Inflammatory macrophage (primary cell): ENCODE measurements around the gene NPLOC4.
"Not testable (repeated sequence)": the region's sequence is repeated elsewhere in the genome, so short reads cannot be mapped to it uniquely, and the experiment has no call there.

ENCODE experiments used
- DNase-seq, 2 donors: peaks; one replicate each; pipeline ENCODE4 v3.0.0-alpha.2; 2020 to 2022

NPLOC4 gene

GRCh38 chr17:81631482-81631881, 5.4 kb downstream of the NPLOC4 start:
- no peak for DNase-seq

GRCh38 chr17:81630274-81630673, 6.6 kb downstream of the NPLOC4 start:
- no peak for DNase-seq

GRCh38 chr17:81621494-81622130, 15.3 kb downstream of the NPLOC4 start:
- DNase-seq: no peak

GRCh38 chr17:81618307-81618706, 18.6 kb downstream of the NPLOC4 start:
- DNase-seq: not testable (repeated sequence)

GRCh38 chr17:81616877-81617276, 20.0 kb downstream of the NPLOC4 start:
- DNase-seq: no peak

- no peak for DNase-seq
Observed at GRCh38 chr17:81615401-81615930, 21.4 kb downstream of the NPLOC4 start.

- DNase-seq: no peak
Observed at GRCh38 chr17:81612172-81612970, 24.5 kb downstream of the NPLOC4 start.

GRCh38 chr17:81609541-81610311, 27.2 kb downstream of the NPLOC4 start:
- DNase-seq: peak in 1 of 2 donors; percentile 21

- DNase-seq: no peak
Observed at GRCh38 chr17:81608605-81609004, 28.3 kb downstream of the NPLOC4 start.

- no peak for DNase-seq
Observed at GRCh38 chr17:81608082-81608481, 28.8 kb downstream of the NPLOC4 start.

GRCh38 chr17:81607431-81607830, 29.5 kb downstream of the NPLOC4 start:
- no peak for DNase-seq

GRCh38 chr17:81603846-81604610, 32.9 kb downstream of the NPLOC4 start:
- DNase-seq: no peak

GRCh38 chr17:81601525-81602120, 35.3 kb downstream of the NPLOC4 start:
- DNase-seq: peak; percentile 68 to 69

GRCh38 chr17:81599719-81600486, 37.0 kb downstream of the NPLOC4 start:
- no peak for DNase-seq

- no peak for DNase-seq
Observed at GRCh38 chr17:81593105-81593871, 43.6 kb downstream of the NPLOC4 start.

- no peak for DNase-seq
Observed at GRCh38 chr17:81591971-81592370, 44.9 kb downstream of the NPLOC4 start.

GRCh38 chr17:81590121-81590520, 46.8 kb downstream of the NPLOC4 start:
- DNase-seq: no peak

- DNase-seq: no peak
Observed at GRCh38 chr17:81589612-81590011, 47.3 kb downstream of the NPLOC4 start.

- DNase-seq: no peak
Observed at GRCh38 chr17:81586096-81586495, 50.8 kb downstream of the NPLOC4 start.

GRCh38 chr17:81584771-81585170, 52.1 kb downstream of the NPLOC4 start:
- not testable (repeated sequence) for DNase-seq
